ENCODE data around the gene CPSF7.

DNA sequence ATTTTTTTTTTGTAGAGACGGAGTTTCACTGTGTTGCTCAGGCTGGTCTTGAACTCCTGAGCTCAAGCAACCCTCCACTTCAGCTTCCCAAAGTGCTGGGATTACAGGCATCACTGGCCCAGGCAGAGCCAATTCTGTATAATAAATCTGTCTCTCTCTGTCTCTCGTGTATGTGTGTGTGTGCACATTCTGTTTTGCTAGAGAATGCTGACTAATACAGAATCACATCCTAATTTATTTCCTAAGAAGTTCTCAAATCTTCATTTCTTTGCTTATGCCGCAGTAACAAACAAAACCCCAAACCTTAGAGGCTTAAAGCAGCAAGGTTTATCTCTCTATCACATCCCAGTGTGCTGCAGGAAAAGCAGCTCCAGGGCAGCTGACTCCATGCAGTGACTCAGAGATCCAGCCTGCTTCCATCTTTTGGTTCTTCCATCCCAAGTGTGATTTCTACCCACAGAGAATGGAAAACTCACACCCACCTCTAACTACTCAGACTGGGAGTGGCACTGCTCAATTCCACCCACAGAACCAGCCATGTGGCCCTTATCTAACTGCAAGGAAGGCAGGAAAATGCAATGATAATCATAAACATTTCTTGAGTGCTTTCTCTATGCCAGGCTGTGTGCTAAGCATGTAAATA is 43.7 kb upstream of the CPSF7 start:
- no peak for TF ChIP-seq CTCF (IDR thresholded peaks at IDR 0.05; ENCODE audit: low read length)
- TF ChIP-seq EZH2 (optimal IDR thresholded peaks at IDR 0.05; ENCODE audit: low read depth, low read length), result no peak
- TF ChIP-seq EZH2phosphoT487 (IDR thresholded peaks at IDR 0.05; ENCODE audit: low read length), result no peak
